GM19328 (cell line): Measurements from ENCODE around the gene MFAP2.

Source experiments
- ATAC-seq: cut with Tn5 transposase; IDR thresholded peaks from one replicate; pipeline ENCODE4 v1.9.1; 2021; ENCODE audit warnings: mild to moderate bottlenecking, moderate library complexity; ENCODE audit not compliant: unreplicated experiment

Gene MFAP2

DNA sequence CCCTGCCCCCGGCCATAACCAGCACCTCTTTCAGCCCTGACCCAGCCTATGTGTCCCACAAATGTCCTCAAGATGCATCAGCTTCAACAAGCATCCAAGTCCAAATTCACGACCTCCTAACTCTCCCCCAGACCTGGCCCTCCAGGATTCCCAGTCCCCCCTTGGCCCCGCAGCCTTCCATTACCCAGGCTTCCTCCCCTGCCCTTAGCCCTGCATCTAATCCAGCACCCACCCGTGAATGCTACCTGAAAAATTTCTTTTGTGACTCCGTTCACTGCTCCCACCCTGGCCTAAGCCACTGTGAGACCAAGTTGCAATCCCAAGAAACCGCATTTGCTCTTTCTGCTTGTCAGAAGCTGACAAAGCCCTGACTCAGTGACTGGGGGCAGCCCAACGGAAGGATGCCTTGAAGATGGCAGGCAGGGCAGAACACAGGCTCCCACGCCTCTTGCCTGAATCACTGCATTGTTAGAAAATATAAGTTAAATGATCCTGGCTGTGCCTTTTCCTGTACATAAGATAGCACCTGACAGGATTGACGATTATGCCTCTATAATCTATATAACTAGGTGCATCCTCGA, 939 bp upstream of the MFAP2 start:
- no peak for ATAC-seq

DNA sequence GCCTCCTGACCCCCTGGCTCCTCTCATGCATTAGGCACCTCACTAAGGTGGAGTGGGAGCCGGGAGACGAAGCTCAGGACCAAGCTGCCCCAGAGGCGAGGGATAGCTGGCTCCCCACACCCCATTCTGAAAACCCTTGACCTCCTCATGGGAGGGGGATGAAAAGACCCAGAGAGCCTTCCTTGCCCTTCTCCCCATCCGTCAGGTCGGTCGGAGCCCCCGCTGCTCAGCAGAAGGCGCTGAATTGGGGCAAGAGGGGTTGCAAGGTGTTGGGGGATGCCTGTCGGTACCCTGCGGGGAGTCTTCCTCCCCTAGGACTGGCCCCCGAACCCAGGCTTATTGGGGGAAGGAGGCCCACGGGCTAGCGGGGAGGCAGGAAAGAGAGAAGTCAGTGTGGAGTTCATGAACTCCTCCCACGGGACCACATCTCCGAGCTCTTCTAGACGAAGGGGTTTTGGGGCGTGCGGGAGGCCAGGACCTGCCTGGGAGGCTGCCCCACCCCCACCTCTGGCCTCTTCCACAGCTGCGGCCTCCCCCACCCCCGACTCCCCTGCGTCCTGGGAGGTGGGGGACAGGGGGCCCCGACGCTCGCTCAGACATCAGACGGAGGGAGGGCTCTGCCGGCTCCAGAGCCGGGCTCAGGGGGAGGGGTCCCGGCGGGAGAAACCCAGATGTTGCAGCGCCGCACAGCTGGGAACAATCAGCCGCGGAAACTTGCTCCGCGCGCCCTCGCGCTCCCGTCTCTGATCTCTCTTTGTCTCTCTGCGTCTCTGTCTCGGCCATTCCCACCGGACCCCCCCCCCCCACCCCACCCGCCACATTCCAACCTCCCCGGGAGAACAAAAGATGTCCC, 719 bp downstream of the MFAP2 start:
- ATAC-seq, result no peak

DNA sequence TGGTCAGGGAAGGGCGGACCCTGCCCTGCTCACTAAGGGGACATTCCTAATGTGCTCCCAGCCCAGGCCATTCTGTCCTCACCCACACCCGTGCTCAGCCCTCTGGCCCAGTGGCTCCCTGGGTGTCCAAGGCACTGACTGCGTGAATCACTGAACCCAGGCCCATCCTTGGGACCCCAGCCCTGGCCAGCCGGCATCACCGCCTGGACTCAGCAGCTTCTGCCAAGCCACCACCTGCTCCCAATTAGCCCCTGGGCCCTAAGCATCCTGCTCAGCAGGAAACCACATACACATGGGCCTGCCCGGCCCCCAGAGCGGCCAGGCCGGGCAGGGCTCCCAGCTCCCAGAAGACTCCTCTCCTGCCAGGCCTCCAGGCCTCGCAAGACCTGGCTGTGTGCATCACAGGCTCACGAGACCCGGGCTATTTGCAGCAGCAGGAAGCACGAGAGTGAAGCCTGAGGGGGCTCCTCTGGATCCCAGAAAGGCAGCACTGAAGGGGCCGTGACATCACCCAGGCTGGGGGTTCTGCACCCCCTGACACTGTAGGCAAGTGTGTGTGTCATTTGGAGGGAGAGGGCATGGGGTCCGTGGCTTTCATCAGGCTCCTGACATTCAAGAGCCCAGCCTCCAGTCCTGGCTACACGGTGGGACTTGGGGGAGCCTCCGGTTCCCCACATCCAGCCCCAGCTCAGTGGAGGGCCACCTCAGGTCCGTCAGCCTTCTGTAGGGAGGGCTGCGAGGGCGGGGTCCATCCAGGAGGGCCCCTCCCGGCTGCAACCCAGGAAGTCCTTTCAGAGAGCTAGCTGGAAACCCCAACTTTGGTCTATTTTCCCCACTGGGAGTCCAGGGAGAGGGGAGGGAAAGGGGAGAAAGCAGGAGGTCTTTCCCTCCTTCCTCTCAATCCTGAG, 1.6 kb downstream of the MFAP2 start:
- ATAC-seq, result no peak

DNA sequence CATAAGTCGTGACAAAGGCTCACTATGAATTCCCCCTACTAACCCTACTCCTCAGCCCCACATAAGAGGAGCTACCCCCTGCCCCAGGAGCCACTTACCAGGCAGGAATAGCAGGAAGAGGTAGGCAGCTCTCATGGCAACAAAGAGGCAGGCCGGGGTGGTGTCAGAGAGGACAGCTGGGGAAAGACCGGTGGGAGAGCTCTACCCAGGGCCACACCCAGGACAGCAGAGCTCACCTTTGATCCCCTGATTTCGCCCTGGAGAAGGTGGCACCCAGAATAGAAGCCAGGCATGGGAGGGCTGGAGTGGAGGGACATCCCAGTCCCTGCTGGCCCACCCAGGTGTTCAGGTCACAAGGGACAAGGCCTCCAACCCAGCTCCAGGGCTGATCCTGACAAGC, 2.3 kb downstream of the MFAP2 start:
- no peak for ATAC-seq

DNA sequence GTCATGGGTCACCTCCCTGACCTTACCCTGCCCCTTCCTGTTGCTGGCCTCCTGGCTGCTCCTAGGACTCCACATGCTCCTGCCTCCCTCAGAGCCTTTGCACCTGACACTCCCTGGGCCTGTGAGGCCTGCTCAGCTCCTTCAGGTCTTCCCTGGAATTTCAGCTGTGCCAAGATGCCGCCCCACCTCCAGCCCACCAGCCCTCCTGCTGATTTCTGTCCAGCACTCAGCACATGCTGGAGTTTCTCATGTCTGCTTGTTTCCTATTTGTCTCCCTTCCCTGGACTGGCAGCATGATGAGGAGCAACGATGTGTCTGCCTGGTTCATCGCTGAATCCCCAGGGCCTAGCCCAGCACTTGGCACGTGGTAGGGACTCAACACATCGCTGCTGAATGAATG, 3.0 kb downstream of the MFAP2 start:
- no peak for ATAC-seq

DNA sequence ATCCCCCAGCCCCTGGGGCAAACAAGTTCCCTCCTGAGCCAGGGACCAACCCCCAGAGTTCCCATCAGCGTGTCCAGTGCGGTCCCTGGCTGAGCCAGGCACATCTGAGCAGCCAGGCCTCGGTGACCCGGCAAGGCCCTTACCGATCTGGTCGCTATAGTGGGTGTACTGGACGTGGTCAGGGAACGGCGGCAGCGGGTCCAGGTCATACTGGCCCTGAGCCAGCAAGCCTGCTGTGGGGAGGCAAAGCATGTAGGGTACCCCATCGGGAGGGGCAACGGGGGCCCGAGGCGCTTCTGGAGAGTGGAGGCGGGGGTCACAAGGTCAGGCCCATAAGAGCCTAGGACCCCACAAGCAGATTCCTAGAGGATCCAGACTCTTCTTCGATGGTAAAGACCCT, 3.5 kb downstream of the MFAP2 start:
- ATAC-seq, result no peak

DNA sequence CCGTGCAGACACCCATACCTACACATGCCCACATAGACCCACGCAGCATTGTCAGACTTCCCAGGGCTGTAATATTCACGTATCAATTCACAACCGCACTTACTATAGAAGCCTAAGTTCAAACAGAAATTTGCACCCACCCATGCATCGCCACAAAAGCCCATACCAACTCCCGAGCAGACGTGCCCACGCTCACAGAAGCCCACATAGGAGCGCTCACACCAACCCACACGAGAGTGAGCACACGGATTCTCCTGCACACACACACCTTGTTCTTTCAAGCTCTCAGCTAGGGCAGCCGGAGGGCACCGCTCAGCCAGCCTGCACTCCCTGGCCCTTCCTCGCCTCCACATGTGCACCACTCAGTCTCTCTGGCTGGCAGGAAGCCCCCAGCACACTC, 4.6 kb downstream of the MFAP2 start:
- no peak for ATAC-seq

DNA sequence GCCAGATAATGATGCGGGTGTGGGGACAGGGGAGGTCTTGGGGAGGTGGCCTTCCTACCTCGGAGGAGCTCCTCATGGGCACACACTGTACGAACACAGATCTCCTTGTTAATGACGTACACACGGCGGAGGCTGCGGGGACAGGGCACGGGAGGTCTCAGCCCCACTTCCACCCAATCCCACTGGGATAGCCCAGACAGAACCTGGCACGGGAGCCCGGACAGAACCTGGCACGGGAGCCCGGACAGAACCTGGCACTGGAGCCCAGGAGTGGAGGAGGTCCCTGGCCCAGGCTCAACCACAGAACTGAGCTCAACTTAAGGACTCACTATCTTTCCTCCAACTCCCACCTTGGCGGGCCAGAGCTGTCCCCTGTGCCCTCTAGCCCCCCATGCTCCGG, 5.2 kb downstream of the MFAP2 start:
- ATAC-seq, result no peak

DNA sequence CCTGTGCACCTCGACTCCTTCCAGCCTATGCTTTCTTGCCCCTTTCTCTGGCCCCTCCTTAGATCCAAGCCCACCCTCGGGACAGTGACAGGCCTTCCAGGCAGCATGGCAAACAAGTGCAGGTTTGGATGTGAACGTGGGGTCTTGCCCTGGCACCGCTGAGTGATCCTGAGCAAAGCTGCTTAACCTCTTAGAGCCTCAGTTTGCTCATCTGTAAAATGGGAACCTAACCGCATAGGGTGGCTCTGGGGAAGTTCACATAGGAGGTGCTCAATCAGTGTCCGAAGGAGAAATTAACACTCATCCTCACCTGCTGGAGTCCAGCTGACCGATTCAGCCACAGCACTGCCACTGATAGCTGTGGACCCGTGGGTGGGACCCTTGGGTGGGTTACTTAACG, 7.2 kb downstream of the MFAP2 start:
- no peak for ATAC-seq

DNA sequence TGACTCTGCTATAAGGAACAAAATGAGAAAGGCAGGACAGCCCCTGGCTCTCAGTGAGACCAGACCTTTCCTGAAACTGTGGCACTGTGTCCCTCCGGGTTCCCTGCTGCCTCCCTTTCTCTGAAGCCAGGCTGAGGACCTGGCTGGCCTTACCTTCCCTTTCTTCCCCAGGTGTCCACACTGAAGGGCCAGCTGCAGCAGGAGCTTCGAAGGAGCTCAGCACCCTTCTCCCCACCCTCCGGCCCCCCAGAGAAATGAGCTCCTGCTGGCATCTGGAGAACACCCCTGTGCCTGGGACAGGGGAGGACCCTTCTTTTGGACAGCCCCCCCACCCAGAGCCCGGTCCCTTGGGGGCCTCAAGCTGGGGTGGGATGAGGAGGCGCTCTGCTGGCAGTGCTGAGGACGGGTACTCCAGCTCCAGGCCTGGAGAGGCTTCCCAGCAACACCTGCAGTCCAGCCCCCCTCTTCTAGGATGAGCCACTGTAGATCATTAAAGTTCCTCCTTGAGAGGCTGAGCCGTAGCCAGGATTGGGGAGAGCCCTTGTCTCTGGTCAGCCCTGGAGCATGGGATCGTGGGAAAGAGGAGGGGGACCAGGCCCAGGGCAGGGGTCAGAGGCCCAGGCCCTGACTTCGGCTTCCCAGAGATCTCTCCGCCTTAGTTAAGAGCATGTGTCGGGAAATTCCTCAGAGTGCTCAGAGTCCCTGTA, 8.1 kb downstream of the MFAP2 start:
- no peak for ATAC-seq

DNA sequence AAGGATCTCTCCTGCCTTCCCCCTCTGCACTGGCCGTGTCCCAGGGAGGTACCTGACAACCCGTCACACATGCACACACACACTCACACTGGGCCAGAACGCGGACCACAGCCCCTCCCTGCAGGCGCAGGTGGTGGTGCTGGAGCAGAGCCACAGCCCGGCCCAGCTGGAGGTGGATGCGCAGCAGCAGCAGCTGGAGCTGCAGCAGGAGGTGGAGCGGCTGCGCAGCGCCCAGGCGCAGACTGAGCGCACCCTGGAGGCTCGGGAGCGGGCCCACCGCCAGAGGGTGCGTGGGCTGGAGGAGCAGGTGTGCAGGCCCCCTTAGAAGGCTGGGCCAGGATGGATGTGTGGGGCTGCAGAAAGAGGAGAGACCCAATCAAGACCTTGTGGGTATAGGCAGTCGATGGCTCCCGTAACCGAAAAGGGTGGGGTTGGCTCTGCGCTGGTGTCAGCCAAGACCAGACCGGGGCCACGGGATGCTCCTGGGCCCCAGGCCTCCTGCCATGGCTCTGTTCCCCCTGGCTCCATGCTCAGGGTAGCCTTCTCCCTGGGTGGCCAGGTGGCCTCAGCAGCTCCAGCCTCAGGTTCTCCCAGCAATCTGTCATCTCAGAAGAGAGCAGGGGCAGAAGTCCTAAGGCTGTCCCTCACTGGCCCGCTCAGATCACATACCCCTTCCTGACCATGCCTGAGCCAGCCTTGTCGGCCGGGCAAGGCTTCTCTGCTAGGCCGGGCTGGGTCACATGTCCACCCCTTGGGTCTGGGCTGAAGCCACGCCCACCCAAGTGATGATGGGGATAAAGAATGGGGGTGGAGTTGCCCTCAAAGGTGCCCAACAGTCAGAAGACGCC, 8.9 kb downstream of the MFAP2 start:
- ATAC-seq, result no peak

DNA sequence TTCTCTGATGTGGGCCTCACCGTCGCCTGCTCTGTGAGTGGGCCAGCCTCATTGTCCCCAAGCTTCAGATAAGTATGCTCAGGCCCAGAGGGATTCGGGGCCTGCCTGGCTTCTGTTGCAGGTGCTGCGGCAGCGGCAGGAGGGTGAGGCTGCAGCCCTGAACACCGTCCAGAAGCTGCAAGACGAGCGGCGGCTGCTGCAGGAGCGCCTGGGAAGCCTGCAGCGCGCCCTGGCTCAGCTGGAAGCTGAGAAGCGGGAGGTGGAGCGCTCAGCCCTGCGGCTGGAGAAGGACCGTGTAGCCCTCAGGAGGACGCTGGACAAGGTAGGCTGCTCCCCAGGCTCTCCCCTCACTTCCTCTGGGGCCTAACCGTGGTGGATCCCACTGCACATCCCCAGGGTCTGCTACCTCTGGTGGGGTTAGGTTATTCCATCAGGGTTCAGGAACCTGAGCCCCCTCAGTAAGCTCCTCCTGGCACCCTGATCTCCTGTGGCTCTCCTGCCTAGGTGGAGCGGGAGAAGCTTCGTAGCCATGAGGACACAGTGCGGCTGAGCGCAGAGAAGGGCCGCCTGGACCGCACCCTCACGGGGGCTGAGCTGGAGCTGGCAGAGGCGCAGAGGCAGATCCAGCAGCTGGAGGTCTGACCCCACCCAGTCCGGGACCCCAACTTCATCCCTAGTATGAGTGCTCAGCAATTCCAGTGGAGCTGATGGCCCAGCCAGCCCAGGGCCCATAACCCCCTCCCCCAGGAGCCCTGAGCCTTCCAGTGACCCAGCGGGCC, 10.1 kb downstream of the MFAP2 start:
- ATAC-seq, result no peak

DNA sequence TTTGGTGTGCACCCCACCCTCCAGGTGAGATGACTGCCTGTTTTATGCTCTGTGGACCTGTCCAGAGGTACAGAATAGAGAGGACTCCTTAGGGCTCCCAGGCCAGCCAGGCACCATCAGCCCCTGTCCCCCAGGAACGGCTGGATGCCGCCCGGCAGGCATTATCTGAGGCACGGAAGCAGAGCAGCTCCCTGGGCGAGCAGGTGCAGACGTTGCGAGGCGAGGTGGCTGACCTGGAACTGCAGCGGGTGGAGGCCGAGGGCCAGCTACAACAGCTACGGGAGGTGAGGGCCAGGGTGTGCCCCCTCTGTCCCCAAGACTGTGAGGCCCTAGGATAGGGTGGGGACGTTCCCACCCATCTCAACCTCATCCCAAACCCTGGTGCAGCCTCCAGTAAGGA, 10.8 kb downstream of the MFAP2 start:
- ATAC-seq, result no peak

DNA sequence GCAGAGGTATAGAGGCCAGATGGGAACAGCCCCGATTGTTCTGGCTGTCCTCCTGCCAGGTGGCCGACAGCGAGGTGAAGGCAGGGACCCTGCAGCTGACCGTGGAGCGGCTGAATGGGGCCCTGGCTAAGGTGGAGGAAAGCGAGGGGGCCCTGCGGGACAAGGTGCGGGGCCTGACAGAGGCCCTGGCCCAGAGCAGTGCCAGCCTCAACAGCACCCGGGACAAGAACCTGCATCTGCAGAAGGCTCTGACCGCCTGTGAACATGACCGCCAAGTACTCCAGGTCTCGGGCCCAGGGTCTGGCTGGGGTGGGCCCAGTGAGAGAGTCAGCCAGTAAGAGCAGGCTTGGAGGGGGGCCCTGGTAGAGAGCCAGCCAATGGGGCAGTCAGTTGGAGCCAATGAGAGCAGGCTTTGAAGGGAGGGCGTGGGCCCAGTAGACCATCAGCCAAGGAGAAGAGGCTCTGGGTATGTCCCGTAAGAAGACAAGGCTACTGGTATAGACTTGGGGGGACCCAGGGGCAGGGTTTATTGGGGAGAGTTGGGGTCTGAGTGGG, 11.3 kb downstream of the MFAP2 start:
- ATAC-seq, result no peak

DNA sequence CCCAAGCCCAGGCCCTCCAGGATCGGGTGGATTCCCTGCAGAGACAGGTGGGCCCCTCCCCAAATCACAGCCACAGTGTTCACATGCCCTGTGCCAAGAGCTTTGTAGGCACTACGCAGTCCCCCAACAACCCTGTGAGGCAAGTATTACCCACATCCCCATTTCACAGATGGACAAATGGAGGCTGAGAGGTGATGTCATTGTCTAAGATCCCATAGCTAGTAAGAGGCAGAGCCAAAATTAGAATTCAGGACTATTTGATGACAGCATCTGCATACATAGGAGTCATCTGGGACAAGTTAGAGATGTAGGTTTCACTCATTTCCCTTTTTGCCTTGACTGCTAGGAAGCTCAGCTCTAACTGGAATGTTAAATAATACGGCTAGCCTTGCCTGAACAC, 12.0 kb downstream of the MFAP2 start:
- ATAC-seq, result no peak

DNA sequence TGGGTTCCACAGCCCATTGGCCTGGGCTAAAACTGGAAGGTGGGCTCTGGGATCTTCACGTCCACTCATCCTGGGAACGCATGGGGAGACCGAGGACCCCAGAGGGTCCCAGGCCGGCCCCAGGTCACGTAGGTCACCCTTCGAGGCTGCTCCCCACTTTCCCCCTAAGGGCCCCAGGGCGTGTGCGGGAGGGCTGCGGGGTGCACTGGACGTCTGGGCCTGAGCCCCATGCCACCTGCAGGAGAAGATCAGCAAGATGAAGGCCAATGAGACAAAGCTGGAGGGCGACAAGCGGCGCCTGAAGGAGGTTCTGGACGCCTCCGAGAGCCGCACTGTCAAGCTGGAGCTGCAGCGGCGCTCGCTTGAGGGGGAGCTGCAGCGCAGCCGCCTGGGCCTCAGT, 12.5 kb downstream of the MFAP2 start:
- no peak for ATAC-seq

DNA sequence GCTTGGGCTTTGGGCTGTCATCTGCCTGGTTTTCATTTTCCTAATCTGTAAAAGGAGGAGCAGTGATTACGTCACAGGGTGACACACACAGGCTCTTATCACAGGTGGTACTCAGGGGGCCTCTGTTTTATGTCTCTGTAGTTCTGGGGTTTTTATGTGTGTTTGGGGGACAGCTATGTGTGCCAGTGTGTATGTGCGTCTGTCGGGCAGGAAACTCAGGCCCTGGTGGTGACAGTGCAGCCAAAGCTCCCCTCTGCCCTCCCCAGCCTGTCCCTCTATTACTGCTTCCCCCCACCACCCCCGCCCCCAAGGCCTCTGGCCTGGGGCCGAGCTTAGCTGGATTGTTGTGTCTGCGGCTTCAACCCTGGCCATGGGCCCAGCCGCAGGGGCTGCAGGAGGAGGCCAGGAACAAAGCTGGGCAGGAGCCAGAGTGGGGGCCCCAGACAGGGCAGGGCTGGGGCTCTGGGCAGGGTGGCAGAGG, 13.3 kb downstream of the MFAP2 start:
- no peak for ATAC-seq

DNA sequence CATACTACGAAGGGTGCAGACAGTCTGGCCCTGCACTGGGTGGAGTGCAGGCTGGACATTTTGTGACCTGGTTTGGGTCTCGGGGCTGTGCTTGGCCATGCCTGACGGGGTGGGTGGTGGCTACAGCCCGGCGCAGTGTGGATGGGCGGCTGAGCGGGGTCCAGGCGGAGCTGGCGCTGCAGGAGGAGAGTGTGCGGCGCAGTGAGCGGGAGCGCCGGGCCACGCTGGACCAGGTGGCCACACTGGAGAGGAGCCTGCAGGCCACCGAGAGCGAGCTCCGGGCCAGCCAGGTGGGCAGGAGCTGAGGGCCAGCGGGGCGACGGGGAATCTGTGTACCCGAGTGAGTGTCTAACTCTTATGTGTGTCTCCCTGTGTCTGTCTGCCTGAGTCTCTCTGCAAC, 14.1 kb downstream of the MFAP2 start:
- ATAC-seq, result no peak

DNA sequence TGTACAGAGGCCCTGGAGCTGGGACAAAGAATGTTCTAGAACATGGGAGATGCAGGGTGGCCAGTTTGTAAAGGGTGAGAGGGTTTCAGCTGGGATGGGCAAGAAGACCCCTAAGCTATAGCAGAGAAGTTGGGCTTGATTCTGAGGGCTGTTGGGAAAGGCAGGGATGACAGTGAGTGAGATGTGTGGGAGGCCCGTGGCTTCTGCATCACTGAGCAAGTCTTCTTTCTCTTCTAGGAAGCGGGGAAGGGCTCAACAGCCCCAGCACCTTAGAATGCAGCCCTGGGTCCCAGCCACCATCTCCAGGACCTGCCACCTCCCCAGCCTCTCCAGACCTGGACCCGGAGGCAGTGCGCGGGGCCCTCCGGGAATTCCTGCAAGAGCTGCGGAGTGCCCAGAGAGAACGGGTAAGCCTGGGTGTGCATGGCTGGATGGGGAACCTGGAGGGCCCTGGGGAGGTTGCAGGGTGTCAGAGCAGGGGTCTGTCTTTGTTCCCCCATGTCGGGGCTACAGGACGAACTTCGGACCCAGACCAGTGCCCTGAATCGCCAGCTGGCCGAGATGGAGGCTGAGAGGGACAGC, 14.8 kb downstream of the MFAP2 start:
- ATAC-seq, result no peak
